HUES48 (cell line): ENCODE results near the gene GSTM1.

Experiments used
- H3K27ac ChIP-seq: one replicate; pipeline ENCODE4 v1.7.0; 2013; ENCODE audit warnings: low read depth, low read length, inconsistent platforms
- H3K27me3 ChIP-seq: 2 replicates; pipeline ENCODE4 v1.6.1; 2013; ENCODE audit warnings: mild to moderate bottlenecking, low read length; ENCODE audit not compliant: control insufficient read depth, insufficient read depth
- H3K36me3 ChIP-seq: 2 replicates; pipeline ENCODE4 v1.6.1; 2013; ENCODE audit warnings: low read length; ENCODE audit not compliant: control insufficient read depth, insufficient read depth
- H3K4me1 ChIP-seq: 2 replicates; pipeline ENCODE4 v1.6.1; 2013; ENCODE audit warnings: mild to moderate bottlenecking, low read length; ENCODE audit not compliant: control insufficient read depth, insufficient read depth
- H3K4me3 ChIP-seq: 2 replicates; pipeline ENCODE4 v1.5.1; 2013; ENCODE audit warnings: mild to moderate bottlenecking, low read depth, low read length
- H3K9ac ChIP-seq: 2 replicates; pipeline ENCODE4 v1.6.1; 2013; ENCODE audit warnings: mild to moderate bottlenecking, low read depth, low read length, moderate library complexity
- H3K9me3 ChIP-seq: 2 replicates; pipeline ENCODE4 v1.6.1; 2013; ENCODE audit warnings: low read length; ENCODE audit not compliant: control insufficient read depth, insufficient read depth

Gene GSTM1

GRCh38 chr1:109733236-109733870 lies 45.7 kb downstream of the GSTM1 start:
- no peak overlapping the region for H3K9ac ChIP-seq
- H3K9me3 ChIP-seq, result no peaks in the 10 kb centered on the region
- no peak overlapping the region for H3K4me3 ChIP-seq
- no peaks in the 10 kb centered on the region for H3K36me3 ChIP-seq
- peaks cover 11% of the 10 kb centered on the region for H3K27me3 ChIP-seq
- no peak overlapping the region for H3K27ac ChIP-seq
- H3K4me1 ChIP-seq, result no peaks in the 10 kb centered on the region

GRCh38 chr1:109739738-109740614 lies 52.4 kb downstream of the GSTM1 start:
- Histone ChIP-seq H3K4me3 (peak overlapping the region; percentile 70), H3K27ac (no peak overlapping the region), H3K27me3 (peaks cover 46% of the 10 kb centered on the region), H3K36me3 (no peaks in the 10 kb centered on the region), H3K4me1 (no peaks in the 10 kb centered on the region), H3K9me3 (no peaks in the 10 kb centered on the region), H3K9ac (peak overlapping the region; percentile 27; the same call in 1 of the 2 replicates)

GRCh38 chr1:109740615-109741373 lies 53.2 kb downstream of the GSTM1 start, which contains the start of gene GSTM3:
TSS of gene GSTM3 (minus strand) at chr1:109741038. CDS start at chr1:109740287, 751 bp downstream.
- peak within 1 kb of the TSS; percentile 70 for H3K4me3 ChIP-seq
- peaks cover 46% of the 10 kb centered on the region for H3K27me3 ChIP-seq
- H3K9me3 ChIP-seq, result no peaks in the 10 kb centered on the region
- no peaks in the 10 kb centered on the region for H3K4me1 ChIP-seq
- H3K36me3 ChIP-seq, result no peaks in the 10 kb centered on the region
- no peak within 1 kb of the TSS for H3K27ac ChIP-seq
- peak within 1 kb of the TSS; percentile 25; the same call in 1 of the 2 replicates for H3K9ac ChIP-seq
